ENCODE data around the gene RBMS3.

GRCh38 chr3:29346828-29347227 is 66.0 kb downstream of the RBMS3 start:
- TF ChIP-seq CTCF (IDR thresholded peaks at IDR 0.05; ENCODE audit: control extremely low read depth in 1 of 3, insufficient read depth in 1 of 3, low read depth in 1 of 3, low read length in 3 of 3) (no peak), SIN3A (conservative IDR thresholded peaks at IDR 0.05 in 1 of 2, IDR thresholded peaks at IDR 0.05 in 1 of 2; ENCODE audit: low read depth in 1 of 2, low read length in 2 of 2) (no peak), POLR2A (IDR thresholded peaks at IDR 0.05; ENCODE audit: control extremely low read depth in 1 of 2, low read depth in 2 of 2, low read length in 2 of 2) (no peak), MAX (IDR thresholded peaks at IDR 0.05) (no peak), SIX5 (IDR thresholded peaks at IDR 0.05; ENCODE audit: low read depth, low read length) (no peak), TAF1 (IDR thresholded peaks at IDR 0.05; ENCODE audit: low read depth, low read length) (no peak), CHD2 (IDR thresholded peaks at IDR 0.05; ENCODE audit: low read length) (no peak), ZNF274 (IDR thresholded peaks at IDR 0.05; ENCODE audit: borderline replicate concordance, extremely low read depth, low read length) (no peak), JUN (IDR thresholded peaks at IDR 0.05; ENCODE audit: low read depth, low read length) (no peak), CBX5 (IDR thresholded peaks at IDR 0.05; ENCODE audit: low read depth, low read length) (no peak)
